HG02678 (cell line): ENCODE data around the gene S100A6.
"Not testable (repeated sequence)": the region's sequence is repeated elsewhere in the genome, so short reads cannot be mapped to it uniquely, and the experiment has no call there.

Experiments used
- ATAC-seq: cut with Tn5 transposase; IDR thresholded peaks from one replicate; pipeline ENCODE4 v1.9.1; 2021; ENCODE audit warnings: mild to moderate bottlenecking, moderate library complexity; ENCODE audit not compliant: unreplicated experiment

The S100A6 gene

DNA sequence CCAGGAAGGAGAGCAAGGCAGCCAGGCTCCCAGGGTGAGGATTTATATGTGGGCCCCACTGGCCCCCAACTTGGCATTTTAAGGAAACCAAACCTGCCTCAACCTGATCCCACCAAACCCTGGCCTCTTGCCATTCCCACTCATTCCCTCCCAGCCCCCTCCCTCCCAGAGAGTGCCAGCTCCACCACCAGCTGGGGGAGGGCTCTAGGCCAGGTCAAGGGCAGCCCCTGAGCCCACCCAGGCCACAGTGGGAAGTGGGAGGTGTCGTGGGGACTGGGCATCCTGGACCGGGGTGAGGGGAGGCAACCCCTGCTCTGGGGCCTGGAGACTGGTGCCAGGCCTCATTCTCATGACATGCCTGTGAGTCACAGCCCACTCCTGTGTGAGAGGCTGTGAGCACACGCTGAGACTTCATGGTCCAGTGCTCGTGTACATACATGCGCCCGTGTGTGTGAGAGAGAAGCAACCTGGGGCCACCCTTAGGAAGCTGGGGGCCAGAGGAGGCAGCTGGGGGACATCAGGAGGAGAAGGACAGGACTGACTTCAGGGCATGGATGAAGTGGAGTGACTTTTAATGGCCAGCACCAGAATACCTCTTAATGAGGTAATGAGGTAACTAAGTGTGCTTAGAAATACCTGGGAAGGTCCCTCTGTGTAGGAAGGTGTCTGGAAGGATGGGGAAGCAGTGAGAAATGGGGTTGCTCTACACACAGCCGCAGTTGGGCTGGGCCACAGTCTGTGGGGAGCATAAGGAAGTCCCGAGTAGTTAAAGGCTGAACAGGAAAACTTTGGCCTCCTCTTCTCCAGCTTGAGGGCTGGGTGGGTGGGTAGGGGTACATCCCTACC lies 30.0 kb upstream of the S100A6 start, which contains the start of gene S100A2:
S100A2 (minus strand) TSS at position 316 of the 846 bp plus-strand sequence. CDS start 1,967 bp downstream, outside the sequence.
- ATAC-seq: peak; percentile 41

DNA sequence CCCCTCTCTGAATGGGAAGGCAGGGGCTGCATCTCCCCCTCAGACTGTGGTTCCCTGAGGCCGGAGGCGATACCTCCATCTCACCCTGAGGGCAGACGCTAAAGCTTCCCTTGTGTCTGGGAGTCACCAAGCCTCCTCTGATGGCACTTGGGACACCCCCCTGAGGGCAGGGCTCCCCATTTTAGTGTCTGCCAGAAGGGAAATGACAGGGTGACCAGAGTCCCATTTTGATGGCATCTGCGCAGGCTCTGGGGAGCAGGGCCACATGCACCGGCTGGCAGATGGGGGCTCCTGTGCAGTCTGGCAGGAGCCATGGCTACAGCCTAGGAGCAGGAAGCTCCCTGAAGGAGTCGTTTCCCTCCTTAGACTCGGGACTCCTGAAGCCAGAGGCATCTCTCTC lies 28.2 kb upstream of the S100A6 start:
- ATAC-seq: no peak

DNA sequence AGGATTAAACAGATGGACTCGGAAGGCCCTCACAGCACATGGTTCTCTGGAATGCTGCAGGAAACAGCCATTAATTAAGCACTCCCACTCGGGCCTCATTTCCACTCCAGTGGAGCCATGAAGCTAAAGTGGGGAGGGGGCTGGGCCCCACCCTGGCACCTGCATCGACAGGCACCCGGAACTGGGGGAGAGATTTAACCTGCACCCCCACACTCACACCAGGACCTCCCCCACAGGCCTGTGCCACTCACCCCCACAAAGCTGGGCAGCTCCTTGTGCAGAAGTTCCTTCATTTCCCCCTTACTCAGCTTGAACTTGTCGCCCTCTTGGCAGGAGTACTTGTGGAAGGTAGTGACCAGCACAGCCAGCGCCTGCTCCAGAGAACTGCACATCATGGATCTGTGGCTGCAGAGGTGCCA lies 27.7 kb upstream of the S100A6 start:
- ATAC-seq: no peak

DNA sequence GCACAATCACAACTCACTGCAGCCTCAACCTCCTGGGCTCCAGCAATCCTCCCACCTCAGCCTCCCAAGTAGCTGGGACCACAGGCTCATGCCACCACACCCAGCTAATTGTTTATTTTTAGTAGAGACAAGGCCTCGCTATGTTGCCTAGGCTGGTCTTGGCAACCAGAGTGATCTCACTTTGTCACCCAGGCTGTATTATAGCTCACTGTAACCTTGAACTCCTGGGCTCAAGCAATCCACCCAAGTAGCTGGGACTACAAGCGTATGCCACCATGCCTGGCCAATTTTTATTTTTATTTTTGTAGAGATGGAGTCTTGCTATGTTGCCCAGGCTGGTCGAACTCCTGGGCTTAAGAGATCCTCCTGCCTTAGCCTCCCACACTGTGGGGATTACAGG lies 26.2 kb upstream of the S100A6 start:
- not testable (repeated sequence) for ATAC-seq

DNA sequence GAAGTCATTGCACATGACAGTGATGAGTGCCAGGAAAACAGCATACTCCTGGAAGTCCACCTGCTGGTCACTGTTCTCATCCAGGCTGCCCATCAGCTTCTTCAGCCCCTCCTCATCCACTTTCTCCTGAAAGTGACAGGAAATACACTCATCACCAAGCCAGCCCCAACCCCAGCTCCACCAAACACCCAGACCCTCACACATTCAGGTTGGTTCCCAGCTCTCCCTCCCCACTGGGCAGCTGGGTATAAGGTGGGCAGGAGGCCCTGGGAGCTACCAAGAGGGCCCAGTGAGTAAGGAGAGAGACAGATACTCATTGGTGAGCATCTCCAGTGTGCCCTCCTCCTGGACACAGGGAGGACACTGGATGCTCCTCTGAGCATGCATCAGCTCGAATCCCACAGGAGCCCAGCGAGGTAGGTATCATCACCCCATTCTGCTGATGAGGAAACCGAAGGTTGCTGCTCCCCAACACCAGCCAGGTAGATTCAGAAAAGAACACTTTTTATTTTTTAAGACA lies 25.7 kb upstream of the S100A6 start:
- no peak for ATAC-seq

DNA sequence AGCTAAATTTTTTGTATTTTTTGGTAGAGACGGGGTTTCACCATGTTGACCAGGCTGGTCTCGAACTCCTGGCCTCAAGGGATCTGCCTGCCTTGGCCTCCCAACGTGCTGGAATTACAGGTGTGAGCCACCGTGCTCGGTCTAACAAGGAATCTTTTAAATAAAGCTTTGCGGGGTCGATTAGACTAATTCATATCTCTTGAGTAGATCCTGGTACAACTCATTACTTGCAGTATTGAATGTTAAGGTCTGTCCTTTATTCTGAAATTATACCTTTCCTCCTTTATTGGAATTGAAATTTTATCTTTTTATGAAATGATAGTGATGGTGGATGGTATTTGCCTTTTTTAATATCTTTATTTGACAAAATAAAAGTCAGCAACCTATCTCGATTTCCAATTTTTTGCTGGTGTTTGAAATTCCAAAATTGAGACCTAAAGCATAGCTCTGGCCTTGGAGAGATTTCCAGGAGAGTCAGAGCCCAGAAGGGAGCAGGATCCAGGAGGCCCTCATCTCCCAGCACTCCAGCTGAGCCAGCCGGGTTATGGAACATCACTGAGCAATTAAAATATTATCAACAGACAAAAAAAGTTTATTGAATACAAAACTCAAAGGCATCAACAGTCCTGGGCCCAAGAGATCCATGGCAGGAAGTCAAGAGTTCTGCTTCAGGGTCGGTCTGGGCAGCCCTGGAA lies 25.1 kb upstream of the S100A6 start:
- no peak for ATAC-seq

DNA sequence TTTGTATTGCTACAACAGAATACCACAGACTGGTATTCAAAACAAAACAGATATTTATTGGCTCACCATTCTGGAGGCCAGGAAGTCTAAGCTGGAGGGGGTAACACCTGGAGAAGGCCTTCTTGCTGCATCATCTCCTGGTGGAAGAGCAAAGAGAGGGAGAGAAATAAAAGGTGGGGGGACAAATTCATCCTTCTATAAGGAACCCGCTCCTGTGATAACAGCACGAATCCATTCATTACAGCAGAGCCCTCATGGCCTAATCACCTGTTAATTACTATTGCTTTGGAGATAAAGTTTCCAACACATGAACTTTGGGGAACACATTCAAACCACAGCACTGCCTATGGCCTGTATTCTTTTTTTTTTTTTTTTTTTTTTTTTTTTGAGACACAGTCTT lies 24.4 kb upstream of the S100A6 start:
- no peak for ATAC-seq

DNA sequence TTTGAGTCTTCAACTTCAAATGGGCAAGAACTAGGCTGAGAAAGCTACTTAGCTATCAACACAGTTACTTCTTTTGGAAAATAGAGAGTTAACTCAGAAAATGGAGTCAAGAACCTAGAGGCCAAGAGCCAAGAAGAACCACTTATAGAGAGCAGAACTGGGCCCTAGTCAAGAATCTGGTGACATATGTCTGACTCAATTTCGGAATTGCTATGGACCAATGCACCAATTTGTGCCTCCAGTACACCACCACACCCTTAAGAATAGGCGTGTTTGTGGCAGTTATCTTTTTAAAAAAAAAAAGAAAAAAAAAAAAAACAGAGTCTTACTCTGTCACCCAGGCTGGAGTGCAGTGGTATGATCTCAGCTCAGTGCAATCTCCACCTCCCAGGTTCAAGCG lies 22.1 kb upstream of the S100A6 start:
- no peak for ATAC-seq

DNA sequence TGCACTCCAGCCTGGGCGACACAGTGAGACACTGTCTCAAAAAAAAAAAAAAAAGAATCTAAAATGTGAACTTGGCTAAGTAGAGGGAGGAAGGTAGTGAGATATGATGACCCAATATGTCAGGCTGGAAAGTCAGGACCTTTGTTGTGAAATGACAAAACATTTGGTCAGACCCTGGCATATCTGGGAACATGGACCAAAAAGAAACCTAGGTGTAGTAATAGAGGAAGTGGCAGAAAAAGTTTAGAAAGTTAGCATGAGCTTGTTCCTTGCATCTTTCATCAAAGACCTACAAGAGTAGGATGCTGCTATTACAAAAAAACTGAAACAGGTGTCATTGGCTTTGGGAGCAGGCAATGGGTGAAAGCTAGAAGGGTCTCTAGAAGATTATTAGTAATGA lies 20.6 kb upstream of the S100A6 start:
- ATAC-seq: no peak

DNA sequence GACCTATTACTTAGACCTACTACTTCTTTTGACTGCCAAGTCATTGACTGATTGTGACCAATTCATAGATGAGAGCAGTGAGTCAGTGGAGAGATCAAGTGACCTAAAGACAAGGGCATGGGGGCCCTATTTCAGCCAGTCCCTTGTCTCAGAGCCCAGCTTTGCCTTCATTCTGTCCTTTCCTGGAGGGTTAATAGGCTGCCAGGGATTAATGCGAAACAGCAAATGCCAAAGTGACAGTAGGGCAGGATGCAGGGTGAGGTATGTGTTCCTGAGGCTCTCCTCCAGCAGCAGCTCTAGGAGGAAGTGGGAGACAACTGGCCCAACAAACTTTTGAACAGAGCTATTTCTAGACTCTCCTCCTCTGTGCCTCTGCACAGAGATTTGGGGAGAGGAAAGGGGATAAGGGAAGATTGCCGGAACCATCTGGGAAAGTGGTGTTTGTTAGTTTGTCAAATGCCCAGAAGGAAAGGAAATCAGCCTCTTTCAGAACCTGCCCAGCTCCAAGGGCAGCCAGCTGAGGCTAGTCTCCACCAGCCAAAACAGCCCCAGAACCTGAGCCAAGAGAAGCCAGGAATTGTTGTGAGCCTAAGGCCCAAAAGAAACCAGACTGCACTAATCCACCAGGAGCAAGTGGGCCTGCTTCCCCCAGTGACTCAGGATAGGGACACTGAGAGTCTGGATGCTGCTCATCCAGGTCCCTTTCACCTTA lies 18.2 kb upstream of the S100A6 start:
- ATAC-seq: no peak

DNA sequence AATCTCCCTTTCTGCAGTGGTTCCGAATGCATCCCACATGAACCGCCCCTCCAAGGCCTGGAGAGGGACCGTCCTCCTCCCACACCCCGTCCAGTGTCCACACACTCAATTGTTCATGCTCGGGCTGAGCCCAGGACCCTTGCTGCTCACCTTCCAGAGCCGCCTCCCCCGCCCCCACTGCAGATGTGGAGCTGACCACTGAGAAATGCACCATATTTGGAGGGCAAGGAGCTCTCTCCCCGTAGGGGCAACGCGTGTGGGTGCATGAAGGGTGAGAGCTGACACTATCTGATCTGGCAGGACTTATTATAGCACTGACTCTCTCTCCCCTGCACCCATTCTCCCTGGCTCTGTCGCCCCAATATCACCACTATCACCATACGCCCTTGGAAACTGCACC lies 17.3 kb upstream of the S100A6 start:
- no peak for ATAC-seq

DNA sequence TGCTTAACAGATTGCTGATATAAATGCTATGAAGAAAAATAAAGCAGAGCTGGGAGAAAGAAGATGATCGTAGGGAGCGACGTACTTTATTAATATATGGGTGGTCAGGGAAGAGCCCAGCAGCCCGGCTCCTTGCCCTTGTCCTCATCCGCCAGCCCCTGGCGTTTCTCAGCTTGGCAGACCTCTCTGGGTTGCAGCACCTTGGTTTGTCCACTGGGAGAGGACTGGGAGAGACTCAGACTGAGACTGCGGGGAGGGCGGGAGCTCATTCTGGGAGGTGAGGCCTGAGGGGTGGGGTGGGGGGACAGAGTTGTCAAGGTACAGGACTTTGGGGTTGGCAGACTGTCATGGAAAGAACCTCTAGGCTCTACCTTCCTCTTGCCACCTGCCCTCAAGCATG lies 16.5 kb upstream of the S100A6 start:
- no peak for ATAC-seq

DNA sequence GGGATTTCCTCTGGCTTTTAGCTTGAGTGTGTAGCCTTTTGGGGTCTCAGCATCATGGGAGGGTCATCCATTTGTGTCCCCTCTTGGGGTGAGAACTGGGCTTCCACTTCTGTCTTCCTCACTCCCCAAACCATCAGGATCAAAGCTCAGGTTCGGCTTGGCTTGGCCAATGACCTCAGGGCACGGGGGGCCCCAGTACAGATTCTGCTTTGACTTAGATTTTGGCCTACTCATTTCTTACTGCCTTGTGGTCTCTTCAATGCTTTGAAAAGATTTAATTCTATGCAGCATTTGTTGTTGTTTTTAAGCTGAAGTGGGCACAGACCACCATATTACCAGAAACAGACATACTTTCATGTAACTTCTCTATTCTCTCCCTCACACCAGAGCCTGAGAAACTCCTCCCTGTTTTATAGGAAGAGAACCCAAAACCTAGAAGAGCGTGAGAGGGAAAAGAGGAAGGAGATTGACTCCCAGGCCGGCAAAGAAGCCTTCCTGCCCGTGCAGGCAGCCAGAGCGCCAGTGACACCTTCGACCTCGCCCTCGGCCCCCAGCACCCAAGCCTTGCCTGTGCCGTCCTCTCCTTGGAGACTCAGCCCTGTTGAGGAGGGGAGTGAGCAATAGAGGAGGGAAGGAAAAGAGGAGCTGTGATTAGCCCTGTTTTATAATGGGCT lies 15.2 kb upstream of the S100A6 start:
- no peak for ATAC-seq

DNA sequence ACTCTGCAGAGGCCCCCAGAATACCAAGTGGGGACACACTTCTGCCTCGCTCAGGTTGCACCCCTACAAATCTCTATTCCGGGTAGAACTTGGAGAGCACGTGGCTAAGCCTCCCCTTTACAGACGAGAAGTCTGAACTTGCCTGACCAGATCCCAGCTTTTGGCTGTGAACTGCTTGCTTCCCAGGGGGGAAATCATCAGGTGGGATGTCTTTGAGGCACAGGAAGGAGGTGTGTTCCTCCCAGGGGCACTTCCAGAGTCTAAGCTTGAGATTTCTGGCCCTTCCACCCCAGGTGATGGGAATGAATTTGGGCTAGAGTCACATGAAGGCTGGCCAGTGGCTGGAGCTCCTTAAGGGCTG lies 14.6 kb upstream of the S100A6 start:
- ATAC-seq: no peak

DNA sequence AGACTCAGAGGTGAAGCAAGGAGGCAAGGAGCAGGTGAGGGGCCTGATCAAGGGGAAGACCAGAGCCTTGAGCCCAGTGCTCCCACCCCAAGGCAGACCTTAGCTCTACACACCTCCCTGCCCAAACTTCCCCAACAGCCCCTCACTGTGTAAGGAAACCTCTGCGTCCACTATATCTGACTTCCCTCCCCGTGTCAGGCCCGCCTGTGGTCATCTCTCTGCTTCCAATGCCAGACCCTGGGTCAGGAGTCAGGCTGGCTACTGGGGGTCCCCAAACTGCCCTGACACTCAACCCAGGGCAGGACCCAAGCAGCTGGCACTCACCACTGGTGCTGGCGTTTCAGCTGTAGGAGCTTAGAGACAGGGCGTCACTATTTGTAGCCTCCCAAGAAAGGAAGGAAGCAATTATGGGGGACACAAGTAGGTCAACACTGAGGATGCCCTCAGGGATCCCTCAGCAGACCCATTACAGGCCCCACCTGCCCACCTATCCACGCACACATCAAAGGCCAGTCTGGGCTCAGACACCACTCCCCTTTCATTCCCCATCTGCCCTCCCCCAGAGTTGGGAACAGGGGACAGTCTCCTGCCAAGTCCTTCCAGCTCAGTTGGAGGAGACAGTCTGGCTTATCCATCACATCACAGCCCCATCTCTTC lies 14.1 kb upstream of the S100A6 start:
- no peak for ATAC-seq

DNA sequence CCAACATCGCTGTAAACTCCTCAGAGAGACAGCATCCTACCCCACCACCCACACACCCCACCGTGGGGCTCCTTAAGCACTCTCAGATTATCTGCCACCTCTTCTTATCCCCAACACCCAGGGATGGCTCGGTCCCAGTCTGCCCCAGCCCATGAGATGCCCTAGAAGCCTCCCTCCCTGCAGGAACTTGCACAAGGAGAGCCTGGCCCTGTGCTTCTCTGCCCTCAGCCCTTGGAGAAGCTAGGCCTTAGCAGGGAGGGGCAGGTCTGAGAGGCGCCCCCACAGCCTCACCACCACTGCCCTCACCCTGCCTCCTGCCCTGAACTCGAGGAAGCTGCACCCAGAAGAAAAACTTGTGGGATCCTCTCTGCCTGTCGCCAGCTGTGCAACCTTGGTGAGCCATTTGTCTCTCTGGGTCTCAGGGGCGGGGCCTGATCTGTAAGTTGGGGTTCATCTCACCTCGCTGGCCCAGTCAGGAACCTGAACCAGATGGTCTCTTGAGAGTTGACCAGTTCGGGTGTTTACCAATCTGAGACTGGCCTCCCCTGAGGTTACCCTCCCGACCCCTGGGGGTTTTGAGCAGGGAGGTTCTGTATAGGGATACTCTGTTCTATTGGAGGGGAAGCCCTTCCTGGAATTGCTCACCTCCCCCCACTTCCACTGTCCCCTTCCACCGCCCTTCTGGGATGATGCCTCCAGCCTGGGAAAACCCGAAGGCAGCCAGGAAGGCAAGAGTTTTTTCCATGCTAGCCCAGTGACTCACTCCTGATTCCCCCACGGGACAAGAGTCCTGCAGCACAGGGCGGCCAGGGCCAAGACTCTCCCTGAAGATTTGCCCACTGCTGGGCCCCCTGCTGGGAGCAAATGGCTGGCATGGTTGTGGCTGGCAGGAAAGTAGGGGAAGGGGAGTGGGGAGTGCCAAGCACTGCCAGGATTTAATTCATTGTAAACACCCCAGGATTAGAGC lies 13.2 kb upstream of the S100A6 start, which contains the start of gene S100A3:
S100A3 (minus strand) TSS at position 537 of the 967 bp plus-strand sequence. CDS start 773 bp downstream, outside the sequence.
- no peak for ATAC-seq

DNA sequence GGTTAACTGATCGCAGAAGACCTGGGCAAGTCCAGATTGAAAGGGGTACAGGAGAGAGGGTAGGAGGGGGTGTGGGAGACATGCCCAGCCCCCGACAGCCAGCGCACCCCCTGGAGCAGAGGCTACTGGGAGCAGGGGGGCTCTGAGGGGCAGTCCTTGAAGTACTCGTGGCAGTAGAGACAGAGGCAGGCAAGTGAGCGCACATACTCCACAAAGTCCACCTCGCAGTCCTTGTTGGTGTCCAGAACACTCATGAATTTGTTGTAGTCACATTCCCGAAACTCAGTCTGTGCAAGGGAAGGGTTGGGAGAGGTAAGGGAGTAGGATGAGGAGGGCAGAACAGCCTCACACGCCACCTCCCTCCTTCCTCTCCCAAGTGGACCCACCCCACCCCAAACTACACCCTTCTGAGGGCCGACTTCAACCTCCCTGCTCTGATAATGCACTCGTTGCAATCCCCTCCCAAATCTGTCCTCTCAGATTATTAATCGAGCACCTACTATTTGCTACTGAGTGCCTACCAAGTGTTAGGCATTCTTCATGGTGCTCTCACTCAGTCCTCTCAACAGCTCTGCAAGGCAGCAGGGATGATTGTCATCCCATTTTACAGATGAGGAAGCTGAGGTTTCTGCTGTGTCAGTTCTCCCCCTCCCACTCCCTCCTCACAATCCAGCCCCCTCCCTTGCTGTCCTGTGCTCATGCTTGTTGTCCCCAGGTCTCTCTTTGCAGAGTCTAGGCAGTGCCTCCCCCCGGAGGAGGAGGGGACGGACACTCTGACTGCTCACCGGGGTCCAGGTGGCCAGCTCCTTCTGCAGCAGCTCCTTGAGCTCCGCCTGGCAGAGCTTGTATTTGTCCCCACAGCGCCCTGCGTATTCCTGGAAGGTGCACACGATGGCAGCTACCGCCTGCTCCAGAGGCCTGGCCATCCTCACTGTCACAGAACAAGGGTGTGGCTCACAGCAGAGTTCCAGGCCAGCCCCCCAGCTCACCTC lies 12.1 kb upstream of the S100A6 start:
- ATAC-seq: no peak
